ENCODE results near the gene ANP32A. TPM values are rescaled to one million over a fixed set of nuclear protein-coding genes. Genes with fewer than 3 reads are reported as not detected.
A peak's percentile ranks its signal among the peaks of the same experiment; 100 is the strongest.

ANP32A gene
- polyA plus RNA-seq, 1 donor, result 302 TPM

DNA sequence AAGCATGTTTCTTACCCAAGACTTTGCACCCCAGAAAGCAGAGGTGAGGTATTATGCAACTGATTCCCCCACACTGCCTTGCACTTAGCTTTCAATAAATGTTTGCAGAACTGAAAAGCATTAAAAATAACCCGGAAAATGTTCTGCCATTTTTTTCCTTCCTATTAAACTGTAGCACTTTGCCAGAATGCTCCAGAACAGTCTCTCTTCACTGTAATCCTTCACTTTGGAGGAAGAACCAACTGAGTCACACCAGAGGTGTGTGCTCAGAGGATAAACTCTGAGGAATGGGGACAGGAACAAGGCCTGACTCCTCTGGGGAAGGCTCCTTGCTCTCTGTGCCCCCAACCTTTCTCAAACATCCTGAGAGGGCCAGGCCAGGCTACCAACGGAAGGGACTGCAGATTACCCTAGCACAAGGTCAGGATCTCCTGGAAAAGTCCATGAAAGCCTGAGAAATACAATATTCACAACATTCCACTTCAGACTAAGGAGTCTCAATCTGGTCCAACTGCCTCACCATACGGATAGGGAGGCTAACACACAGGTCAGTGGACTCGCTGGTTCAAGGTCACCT is 19.0 kb downstream of the ANP32A start:
- DNase-seq, result no peak

DNA sequence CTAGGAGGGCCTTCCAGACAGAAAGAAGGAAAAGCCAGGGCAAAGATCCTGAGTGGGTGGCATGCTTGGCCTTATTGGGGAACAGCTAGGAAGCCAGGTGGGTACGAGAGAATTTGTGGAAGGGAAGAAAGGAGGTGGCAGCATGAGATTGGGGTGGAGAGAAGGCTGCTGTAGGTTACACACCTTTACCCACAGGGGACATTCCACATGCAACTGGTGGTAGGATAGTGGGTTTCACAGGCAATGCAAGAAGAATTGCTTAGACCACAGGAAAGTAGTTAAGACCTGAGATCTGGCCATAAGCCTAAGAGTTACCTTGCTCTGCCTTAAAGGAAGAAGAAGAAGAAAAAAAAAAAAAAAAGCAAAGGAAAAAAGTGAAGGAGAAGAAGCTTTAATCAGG is 19.8 kb downstream of the ANP32A start:
- no peak for DNase-seq

DNA sequence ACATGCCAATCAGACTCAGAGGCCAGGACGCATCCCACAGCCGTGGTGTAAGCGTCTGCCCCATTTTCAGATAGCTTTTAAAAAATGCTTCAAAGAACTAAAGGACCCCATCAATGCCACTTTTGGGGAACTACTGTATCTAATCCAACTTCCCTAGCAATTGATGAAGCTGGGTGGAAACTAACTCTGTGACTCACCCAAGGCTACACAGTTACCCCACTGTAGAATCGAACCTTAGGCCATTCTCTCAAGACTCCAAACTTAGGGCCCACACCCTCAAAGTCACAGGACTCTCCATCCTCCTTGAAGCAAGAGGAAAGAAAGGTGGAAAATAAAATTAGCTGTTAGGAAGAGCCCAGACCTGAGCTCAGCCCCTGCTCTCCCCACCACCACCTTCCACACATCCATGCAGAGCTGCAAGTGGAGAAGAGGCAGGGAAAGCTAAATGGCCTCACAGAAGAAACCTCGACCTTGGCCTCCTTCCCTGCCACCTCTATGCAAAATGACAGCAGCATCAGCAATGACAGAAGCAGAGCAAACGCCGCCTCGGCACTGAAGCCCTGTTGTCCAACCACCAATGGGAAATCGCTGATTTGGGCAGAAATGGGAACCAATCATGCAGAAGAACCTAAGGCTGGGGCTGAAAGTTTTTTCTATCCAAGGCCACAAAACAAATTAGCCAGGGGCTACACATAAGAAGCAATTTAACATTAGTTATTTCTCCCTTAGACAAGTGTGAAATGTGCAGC is 22.2 kb downstream of the ANP32A start:
- DNase-seq, result no peak

DNA sequence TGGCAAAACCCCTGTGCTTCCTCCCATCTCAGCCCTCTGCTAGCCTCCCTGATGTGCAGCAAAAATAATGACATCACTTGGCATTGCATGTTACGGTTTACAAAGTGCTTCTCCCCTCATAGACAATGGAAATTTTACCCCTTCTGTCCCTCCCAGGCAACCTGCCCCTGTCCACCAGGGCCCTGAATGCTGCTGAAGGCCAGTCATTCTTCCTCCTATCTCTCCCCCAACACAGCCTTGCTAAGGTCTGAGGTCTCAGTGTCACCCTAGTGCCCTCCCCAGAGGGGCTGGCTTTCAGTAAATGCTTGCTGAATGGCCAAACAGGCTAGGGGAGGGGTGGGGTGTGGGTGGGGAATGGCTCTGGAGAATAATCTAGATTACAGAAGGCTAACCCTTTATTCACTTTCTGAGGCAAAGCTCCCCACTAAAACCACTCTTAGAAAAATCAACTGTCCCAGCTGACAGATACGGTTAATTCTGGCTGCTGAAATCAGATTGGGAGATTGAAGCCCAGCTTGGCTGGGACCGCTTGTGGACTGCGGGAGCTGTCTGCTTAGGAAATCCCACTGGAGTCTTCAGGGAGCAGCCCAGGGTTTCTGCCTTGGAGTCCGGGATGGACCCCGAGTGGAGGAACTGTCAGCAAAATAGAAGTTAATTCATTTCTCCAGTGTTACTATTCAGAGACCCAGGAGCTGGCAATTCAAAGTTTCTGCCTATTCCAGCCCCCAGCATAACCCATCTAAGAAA is 22.9 kb downstream of the ANP32A start:
- no peak for DNase-seq

DNA sequence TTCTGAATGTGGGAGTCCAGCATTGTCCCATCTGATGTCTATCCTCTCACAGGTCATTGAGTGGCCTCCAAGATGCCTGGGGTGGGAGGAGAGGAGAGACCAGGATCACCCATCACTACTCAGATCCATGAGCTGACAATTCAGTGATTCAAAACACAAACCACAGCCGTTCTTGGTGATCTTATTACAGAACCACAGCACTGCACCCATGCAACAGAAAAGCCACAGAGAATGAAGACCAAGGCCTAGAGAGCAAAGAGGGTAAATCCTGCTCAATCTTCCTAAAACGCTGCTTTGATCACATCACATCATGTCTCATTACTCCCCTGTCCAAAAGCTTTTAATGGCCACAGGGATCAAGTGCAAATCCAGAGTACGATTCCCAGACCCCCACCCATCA is 23.5 kb downstream of the ANP32A start:
- no peak for DNase-seq

DNA sequence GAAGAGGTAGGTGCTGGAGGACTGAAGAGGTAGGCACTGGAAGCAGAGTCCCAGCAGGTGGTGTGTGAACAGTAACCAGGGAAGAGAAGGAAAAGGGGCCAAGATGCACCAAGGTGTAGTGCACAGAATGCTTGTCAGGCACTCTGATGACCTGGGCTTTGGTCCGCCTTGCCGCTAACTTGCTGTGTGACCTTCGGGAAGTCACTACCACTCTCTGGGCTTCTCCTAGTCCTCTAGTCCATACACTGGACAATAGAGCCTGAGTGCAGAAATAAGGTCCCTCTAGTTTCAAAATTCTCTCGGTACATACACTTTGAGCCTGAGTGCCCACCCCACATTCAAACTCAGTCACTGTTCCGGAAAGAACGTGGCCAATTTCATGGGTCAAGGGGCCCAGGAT is 24.1 kb downstream of the ANP32A start:
- no peak for DNase-seq

DNA sequence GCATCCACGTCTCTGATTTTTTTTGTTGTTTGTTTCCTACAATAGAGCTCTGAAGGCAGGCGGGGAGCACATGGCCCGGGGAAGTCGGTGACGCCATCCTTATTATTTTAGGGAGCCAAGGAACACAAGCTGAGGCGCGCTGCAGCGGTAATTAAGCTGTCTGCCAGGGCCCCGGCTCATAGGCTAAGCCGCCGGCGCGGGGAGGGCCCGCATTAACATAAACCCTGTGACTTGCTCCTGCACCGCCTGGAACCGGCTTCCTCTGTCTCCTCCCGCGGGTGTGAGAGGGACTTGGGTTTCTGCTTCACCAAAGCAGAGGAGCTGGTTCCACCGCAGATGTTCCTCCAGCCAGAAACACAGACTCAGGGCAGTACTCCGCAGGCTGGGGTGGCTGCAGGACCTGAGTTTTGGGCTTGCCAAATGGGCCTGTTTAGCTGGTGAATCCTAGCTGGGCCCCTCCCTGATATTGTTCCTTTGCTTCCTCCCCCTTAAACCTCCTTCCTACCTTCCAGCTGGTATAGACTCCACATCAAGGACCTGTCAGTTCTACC is 25.3 kb downstream of the ANP32A start:
- peak; percentile 92 for DNase-seq

DNA sequence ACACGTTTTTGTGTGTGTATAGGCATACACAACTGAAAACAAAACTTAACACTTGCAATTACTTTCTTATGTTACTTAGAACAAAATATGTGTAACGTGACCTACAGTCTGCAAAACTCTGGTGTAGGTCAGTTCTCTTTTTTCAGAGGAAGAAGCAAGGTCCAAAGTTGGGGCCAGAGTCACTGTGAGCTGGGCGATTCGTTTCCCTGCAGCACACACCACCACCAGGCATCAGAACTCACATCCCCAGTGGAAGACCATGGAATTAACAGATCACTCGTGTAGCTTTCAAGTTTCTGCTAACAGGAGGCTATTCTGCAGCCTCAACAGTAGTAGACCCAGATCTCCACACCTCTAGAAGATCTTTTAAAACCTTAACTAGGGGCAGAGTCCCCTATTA is 25.8 kb downstream of the ANP32A start:
- no peak for DNase-seq

DNA sequence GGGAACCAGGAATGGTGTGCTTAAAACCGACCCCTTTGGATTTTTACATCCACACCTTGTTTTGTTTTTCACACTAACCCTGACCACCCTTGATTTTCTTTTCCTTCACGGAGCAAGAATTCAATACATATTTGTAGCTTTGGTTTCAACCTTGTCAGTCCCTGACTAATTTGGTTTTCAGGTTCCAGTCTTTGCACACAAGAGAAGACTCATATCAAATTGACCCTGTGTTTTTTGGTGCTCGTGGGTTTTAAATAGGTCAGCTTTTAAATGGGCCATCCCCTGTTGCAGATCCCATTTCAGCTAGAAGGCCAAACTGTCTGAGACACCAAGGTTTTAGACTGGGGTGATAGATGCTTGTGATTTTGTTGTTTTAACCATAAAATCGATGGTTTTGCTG is 26.4 kb downstream of the ANP32A start:
- DNase-seq, result no peak

DNA sequence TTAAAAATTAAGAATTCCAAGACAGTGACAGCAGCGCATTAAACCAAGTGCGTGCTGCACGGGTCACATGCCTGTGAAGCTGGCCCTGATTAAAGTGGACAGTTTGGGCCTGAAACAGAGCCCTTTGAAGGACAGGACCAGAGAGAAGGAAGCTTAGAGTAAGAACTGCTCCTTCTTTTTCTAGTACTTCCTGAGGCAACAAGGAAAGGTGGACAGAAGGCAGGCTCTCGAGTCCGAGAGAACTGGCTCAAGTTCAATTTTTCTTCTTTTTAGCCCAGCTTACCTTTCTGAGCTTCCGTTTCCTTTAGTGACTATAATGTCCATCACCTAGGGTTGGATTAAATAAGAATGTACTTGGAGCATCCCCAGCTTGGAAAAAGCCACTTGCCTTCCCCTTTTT is 26.9 kb downstream of the ANP32A start:
- no peak for DNase-seq

DNA sequence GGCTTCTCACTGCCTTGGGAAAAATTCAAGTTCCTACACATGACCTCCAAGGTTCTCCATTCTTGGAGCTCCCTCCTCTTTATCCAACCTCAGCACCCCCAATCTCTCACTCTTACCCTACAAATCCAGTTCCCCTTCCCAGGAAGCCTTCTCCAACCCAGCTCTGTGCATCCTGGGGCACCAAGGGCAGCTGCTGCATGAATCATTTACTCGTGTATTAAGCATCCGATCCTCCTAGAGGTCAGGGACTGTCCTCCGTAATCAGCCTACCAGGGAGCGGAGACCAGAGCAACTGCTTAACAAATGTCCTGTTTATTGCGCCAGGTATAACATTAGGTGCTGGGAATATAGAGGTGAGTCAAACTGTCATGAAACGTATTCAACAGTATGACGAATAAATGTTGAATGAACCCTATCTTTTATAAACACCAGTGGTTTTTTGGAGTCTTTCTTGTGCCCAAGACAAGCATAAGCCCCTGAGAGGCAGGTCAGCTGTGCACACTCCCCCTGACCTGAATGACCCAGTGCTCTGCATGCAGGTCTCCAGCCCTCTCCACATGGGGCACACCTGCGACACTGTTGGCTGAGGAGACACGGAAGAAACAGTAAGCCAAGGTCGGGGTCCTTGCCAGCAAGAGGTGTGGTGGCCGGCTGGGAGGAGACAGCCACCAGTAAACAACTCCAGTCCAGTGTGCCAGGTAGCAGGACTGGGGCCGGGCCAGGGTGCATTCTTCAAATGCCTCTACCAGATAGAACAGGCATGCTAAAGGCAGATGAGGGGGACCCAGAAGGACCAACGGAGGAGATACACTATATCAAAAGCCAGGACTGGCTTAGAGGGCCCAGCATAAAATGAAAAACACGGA is 27.6 kb downstream of the ANP32A start:
- no peak for DNase-seq

DNA sequence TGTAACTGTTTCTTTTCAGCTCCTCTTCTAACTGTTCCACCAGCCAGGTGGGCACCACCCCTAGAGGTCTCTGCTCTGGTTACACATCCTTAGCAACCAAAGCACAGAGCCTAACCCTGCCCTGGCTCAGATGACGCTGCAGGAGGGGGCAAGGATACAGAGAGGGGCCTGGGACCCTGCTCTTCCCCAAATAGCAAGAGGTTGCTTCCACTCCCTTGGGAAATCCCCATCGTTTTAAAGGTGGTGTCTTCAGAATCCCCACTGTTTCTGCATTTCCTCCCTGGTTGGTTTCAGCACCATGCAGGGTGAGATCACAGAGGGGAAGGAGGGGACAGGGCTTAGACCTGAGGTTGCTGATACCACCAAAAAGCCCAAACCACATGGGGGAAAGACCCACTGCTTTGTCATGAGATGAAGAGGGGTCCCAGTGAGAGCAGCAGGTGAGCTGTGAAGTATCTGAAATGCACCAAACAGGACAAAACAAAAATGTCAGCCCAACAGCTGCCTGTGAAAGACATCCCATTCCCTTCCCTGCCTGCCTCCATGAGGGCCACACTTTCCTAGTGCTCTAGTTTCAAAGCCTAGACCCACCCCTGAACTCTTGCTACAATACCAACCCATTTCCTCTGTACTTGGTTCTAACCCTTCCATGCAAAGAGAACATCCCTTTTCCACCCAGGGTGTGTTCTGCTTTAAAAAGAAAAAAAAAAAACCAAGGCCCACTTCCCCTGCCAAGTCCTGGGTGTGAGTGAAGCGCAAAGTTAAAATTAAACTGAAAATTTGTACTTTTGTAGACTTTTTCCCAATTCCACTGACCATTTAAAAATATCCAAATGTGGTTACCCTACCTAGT is 29.0 kb downstream of the ANP32A start:
- DNase-seq, result no peak

DNA sequence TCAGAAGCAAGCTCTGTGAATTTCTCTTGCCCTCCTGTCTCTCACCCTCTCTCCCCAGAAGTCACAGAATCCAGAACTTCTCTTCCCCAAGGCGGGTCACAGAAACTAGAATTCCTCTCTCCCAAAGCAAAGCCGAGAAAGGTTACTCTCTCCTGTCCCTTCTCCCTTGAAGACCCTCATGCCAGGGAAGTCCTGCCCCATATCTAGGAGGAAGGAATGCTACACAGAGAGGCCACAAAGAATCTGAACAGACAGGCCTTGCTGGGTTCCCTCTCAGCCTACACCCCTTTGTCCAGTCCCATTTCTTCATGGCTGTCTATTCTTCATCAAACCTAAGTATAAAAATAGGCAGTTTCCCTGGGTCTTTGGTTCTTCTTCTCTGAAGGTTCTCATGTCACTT is 29.8 kb downstream of the ANP32A start:
- no peak for DNase-seq

DNA sequence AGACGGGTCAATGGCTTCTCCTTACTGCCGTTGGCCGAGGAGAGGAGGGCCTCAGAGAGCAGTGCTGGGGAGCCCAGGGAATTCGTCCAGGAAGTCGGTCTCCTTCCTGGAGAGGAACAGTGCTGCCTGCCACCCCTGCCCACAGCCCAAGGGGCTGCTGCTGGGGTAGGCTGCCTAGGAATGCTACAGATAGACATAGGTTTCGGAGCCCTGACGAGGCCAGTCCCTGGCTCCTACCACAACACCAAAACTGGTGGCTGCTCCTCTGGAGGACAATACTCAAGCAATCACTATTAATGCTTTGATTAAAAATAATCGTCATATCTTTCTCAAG is 30.5 kb downstream of the ANP32A start:
- no peak for DNase-seq

DNA sequence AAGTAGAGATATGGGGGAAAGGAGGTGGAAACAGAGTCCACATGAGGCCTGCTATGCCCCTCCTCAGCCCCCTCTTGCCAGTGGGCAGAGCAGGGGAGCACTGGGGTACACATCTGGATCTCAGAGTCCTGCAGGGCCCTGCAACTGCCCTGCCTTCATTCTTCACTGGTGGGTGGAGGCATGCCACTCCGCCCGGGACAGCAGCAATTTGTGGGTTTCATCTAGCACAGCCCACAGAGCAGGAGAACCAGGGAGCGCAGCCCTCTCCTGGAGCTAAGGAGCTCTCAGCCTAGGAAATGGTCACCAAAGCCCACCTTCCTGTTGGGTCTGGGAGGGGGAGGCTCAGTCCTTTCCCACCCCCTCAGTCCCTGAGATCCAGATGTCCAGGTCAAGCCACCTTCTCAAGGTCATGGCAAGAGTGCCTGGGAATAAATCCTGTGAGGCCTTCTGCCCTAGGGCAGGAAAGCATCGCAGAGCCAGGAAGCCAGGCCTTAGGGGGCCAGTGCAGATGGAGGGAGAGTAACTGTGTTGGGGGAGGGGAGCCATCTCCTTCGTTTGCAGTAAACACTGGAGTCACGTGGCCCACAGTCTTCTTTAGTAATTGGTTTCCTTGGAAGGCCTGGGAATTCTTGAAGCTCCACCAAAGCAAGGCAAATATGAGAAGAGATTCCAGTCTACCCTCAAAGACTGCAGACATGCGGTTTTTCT is 31.0 kb downstream of the ANP32A start:
- no peak for DNase-seq

DNA sequence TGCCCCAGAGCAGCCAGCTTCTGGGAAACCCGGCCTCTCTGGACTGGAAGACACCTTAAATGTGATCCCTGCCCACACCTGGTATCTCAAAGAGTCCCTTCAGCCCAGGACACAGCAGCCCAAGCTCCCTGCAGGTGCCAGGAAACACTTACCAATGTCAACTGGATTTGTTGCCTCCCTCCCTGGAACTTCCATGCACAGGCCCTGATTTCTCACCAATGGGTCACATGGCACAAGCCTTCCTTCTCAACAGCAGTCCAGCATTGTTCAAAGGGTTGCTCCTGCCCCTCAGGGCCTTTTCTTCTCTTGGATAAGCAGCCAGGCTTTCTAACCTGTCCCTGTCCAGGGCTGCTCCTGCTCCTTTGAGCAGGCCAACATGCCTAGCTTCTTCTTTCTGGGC is 31.6 kb downstream of the ANP32A start:
- no peak for DNase-seq

DNA sequence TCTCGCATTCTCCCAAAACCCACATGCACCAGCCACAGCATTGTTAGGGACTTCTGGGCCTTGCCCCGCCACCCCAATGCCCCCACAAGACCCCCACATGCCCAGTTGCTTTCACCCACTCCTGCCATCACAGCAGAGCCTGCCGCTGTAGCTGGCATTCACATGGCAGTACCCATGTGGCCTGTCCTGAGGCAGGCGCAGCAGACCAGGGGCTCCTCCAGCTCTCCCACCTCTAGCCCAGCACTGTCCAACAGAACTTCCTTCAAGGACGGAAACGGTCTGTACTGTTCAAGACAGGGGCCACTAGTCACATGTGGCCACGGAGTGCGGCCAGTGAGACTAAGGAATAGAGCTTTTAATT is 32.5 kb downstream of the ANP32A start:
- DNase-seq, result no peak

DNA sequence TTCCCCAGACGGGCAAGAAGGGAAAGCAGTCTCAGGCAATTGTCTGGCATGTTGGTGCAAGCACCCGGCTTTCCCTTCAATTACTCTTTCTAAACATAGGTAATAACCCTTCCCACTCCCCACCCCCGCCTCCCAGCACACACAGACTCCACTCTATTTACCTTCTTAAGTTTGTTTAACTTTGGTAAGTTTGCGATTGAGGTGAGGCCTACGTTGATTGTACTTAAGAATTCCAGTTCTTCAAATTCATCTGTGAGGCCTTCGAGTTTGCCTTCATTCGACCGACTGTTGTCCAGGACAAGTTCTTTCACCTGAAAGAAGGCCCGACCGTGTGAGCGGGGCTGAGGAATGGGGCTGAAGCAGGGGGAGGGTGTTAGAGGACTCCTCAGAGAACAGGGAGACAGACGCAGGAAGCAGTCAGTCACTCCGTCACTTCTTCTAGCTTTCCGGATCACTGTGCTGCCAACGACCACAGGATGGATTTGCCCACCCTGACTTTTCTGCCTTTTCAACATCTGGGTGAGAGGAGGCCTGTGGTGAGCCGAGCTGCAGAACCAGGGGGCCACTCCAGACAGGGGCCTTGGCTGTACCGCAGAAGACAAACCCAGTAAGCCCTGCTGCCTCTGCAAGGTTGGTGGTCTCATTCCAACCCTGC is 33.0 kb downstream of the ANP32A start:
- DNase-seq, result no peak

DNA sequence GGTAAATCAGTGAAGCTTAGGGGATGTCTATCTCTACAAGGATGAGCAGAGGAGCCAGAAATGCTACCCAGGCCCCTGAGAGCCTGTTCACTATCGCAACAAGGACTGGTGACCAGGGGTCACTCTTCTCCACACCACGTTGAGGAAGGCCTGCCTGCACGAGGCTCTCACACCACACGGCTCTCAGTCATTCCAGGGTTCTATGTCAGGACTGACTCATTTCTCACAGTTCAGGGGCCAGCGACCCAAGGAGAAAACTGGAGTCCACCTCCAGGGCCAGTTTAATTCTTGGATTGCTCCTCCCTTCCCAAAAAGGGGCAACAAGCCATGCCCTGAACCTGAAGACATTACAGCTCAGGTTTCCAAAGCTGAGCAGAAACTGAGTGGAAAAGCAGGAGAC is 33.9 kb downstream of the ANP32A start:
- DNase-seq, result no peak

DNA sequence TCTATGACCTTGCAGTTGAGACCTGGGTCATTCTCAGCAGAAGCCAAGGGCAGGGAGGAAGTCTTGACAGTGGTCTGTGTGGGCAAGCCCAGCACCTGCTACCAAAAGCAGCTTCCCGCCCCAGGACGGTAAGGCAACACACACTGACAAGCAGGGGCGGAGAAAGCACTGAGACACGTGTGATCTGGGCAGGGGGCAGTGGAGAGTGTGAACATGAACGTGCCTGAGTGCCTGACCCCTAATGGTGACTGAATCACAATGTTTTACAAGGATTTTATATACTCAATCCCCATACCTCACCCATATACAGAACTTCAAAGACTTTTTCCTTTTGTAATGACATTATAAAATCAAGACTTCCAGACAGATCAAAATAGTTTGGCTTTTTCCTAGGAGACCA is 35.2 kb downstream of the ANP32A start:
- DNase-seq, result no peak
